ENCODE measurements around the gene PLCH1.

Gene PLCH1

DNA sequence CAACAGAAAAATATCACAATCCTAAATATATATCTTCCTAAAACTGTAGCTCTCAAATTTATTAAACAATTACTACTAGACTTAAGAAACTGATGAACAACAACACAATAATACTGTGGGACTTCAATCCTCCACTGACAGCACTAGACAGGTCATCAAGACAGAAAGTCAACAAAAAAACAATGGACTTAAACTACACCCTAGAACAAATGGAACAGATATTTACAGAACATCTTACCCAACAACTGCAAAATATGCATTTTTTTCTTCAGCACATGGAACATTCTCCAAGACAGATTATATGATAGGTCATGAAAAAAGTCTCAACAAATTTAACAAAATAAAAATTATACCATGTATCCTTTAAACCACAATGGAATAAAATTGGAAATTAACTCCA is 133.4 kb downstream of the PLCH1 start:
- in situ Hi-C loops (cut with HindIII; ENCODE audit: low pct_ligation_motif_present, low sequenced_read_pairs): no loop called here
- Histone ChIP-seq H3K4me3 (ENCODE audit: low read depth, low read length) (no peak overlapping the region), H3K36me3 (replicated peaks) (no peaks in the 10 kb centered on the region), H3K27me3 (replicated peaks) (no peaks in the 10 kb centered on the region), H3K27ac (no peak overlapping the region)
- DNase-seq: no peak
- TF ChIP-seq, protein P1, sequence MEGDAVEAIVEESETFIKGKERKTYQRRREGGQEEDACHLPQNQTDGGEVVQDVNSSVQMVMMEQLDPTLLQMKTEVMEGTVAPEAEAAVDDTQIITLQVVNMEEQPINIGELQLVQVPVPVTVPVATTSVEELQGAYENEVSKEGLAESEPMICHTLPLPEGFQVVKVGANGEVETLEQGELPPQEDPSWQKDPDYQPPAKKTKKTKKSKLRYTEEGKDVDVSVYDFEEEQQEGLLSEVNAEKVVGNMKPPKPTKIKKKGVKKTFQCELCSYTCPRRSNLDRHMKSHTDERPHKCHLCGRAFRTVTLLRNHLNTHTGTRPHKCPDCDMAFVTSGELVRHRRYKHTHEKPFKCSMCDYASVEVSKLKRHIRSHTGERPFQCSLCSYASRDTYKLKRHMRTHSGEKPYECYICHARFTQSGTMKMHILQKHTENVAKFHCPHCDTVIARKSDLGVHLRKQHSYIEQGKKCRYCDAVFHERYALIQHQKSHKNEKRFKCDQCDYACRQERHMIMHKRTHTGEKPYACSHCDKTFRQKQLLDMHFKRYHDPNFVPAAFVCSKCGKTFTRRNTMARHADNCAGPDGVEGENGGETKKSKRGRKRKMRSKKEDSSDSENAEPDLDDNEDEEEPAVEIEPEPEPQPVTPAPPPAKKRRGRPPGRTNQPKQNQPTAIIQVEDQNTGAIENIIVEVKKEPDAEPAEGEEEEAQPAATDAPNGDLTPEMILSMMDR (IDR thresholded peaks at IDR 0.05; ENCODE audit: low read depth, low read length, missing control alignments): no peak

DNA sequence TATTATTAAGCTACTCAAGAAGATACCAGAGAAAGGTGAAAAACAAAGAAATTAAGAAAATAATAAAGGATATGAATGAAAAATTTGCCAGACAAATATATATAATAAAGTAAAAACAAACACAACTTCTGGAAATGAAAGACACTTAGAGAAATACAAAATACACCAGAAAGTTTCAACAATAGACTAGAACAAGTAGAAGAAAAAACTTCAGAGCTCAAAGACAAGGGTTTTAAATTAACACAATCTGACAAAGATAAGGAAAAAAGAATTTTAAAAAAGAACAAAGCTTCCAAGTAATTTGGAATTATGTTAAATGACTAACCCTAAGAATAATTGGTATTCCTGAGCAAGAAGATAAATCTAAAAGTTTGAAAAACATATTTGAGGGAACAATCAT is 135.3 kb downstream of the PLCH1 start:
- H3K27me3 ChIP-seq (replicated peaks): no peaks in the 10 kb centered on the region
- no peak for DNase-seq
- no peak overlapping the region for H3K27ac ChIP-seq
- in situ Hi-C loops (cut with HindIII; ENCODE audit: low pct_ligation_motif_present, low sequenced_read_pairs): no loop called here
- no peak overlapping the region for H3K4me3 ChIP-seq (ENCODE audit: low read depth, low read length)
- no peaks in the 10 kb centered on the region for H3K36me3 ChIP-seq (replicated peaks)
- TF ChIP-seq, protein P1 (IDR thresholded peaks at IDR 0.05; ENCODE audit: low read depth, low read length, missing control alignments): no peak

DNA sequence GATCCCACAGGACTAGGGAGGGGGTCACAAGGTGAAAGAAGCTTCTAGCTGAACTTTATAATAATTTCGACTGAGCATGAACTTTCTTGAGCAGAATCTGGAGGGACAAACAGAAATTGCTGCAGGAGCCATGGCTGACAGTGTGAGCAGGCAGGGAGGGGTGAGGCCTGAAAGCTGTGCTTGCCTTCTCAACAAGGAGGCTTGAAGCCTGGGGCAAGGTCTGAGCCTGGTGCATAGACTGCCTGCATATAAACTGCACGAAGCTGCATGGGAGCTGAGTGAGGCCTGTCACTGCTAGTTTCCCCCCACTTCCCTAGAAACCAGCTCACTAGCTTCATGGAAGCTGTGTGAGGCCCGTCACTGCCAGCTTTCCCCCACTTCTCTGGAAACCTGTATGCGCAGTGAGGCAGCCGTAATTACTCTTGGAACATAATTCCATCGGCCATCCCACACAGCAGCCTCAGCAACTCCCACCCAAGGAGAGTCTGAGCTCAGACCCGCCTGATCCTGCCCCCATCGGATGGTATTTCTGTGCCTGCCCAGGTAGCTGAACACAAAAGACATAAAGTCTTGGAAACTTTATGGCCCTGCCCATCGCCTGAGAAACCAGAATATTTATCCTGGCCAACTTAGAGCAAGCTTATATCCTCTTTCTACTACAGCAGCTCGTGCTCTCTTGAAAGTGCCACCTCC is 136.5 kb downstream of the PLCH1 start:
- no peaks in the 10 kb centered on the region for H3K27me3 ChIP-seq (replicated peaks)
- no peak for DNase-seq
- no peaks in the 10 kb centered on the region for H3K36me3 ChIP-seq (replicated peaks)
- no peak overlapping the region for H3K4me3 ChIP-seq (ENCODE audit: low read depth, low read length)
- TF ChIP-seq, protein P1 (IDR thresholded peaks at IDR 0.05; ENCODE audit: low read depth, low read length, missing control alignments): no peak
- no peak overlapping the region for H3K27ac ChIP-seq
- in situ Hi-C loops (cut with HindIII; ENCODE audit: low pct_ligation_motif_present, low sequenced_read_pairs): no loop called here

DNA sequence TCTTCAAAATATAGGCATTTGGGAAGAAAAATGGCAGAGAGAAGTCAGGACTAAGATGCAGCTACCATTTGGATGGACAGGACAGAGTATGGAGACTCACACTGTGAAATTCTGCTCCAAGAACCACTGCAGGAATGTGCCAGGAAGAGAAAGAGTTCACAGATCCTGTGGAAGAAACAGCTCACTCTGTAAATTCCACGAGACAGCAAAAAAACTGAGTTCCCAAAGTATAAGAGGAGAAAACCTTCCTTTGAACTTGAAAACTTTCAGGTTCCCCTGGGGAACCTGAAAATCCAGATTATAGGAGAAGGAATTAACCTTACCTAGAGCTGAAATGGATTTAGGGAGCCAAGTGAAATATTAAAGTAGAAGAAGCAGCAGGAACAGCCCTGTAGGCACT is 137.1 kb downstream of the PLCH1 start:
- TF ChIP-seq, protein P1 (IDR thresholded peaks at IDR 0.05; ENCODE audit: low read depth, low read length, missing control alignments): no peak
- DNase-seq: no peak
- in situ Hi-C loops (cut with HindIII; ENCODE audit: low pct_ligation_motif_present, low sequenced_read_pairs): no loop called here
- Histone ChIP-seq H3K4me3 (ENCODE audit: low read depth, low read length) (no peak overlapping the region), H3K27me3 (replicated peaks) (no peaks in the 10 kb centered on the region), H3K27ac (no peak overlapping the region), H3K36me3 (replicated peaks) (no peaks in the 10 kb centered on the region)

DNA sequence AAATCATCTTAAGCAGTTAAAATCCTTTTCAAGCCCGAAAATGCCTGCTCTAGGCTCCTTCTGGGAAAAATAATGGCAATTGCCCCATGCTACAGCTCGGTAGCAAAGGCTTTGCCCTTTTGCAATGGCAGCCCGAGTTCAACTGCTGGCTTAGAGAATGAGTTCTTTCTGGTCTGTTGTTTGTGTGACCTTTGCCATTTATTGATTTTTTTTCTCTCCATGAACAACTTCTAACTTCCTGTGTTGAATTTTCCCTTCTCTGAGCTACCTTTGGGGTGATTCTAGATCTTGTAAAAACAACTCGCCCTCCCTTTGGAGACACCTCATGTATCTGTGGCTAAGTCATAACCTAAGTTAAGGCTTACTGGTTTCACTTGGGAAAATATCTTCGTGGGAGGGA is 139.3 kb downstream of the PLCH1 start:
- TF ChIP-seq, protein P1 (IDR thresholded peaks at IDR 0.05; ENCODE audit: low read depth, low read length, missing control alignments): no peak
- H3K27me3 ChIP-seq (replicated peaks): no peaks in the 10 kb centered on the region
- no peak for DNase-seq
- H3K36me3 ChIP-seq (replicated peaks): no peaks in the 10 kb centered on the region
- H3K4me3 ChIP-seq (ENCODE audit: low read depth, low read length): no peak overlapping the region
- no peak overlapping the region for H3K27ac ChIP-seq
- in situ Hi-C loops (cut with HindIII; ENCODE audit: low pct_ligation_motif_present, low sequenced_read_pairs): no loop called here

DNA sequence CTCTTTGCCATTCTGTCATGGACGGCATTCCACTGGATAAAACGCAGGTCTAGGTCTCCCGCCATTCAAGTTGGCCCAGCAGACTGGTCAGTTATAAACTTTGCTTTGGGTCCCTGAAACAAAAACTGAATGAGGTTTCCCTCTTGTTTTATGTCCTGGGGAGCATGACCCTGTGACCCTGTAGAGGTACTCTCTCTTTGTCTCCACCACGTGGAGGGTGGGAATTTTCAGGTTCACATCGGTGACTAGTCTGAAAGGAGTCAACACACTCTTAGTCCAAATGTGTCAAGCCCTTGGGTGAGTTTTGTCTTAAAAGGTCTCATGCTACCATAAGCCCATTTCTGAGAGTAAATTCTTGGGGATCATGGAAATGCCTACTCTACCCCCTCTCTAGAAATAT is 139.9 kb downstream of the PLCH1 start:
- DNase-seq: no peak
- no peak overlapping the region for H3K4me3 ChIP-seq (ENCODE audit: low read depth, low read length)
- no peaks in the 10 kb centered on the region for H3K27me3 ChIP-seq (replicated peaks)
- TF ChIP-seq, protein P1 (IDR thresholded peaks at IDR 0.05; ENCODE audit: low read depth, low read length, missing control alignments): no peak
- no peak overlapping the region for H3K27ac ChIP-seq
- in situ Hi-C loops (cut with HindIII; ENCODE audit: low pct_ligation_motif_present, low sequenced_read_pairs): no loop called here
- H3K36me3 ChIP-seq (replicated peaks): no peaks in the 10 kb centered on the region

All from brain microvascular endothelial cell (primary cell).